Aorta (tissue), 4 donors: ENCODE measurements around the gene MT1HL1. TPM values are rescaled to one million over a fixed set of nuclear protein-coding genes. Genes with fewer than 3 reads are reported as not detected.

ENCODE experiments used
- polyA plus RNA-seq, 2 donors: library from polyadenylated mRNA; stranded (reverse); fragments of 200-250 nt; gene quantifications; one replicate each; pipeline ENCODE4 v1.2.3, GENCODE V29; 2013
- total RNA-seq, 2 donors: library from RNA; stranded (reverse); fragmentation: NEBNext Ultra II Directional; extraction: Animal tissue kit (Norgen Biotek cat#: 25700); gene quantifications; one replicate each; pipeline ENCODE4 v1.2.1, GENCODE V29; 2021
- donor health status: healthy with polysubstance abuse.
- donor health status: Bipolar disorder and iron deficiency.
- donor health status: DM: no; HTN: no; CAD: no.
- donor health status: DM: yes; HTN: yes; CAD: no.

MT1HL1 gene
- total and polyA plus RNA-seq, 4 donors: not detected

Other genes with a start within 250 kb of the MT1HL1 start
- gene MTR, start 209.1 kb downstream of the MT1HL1 start, total RNA-seq: 10 to 100 TPM; 54.3 to 59.5 TPM
- gene MTR, start 209.1 kb downstream of the MT1HL1 start, polyA plus RNA-seq: 1 to 10 TPM; 4.6 to 10.0 TPM
- 100 to 1,000 TPM in 1 of 2 donors, 10 to 100 TPM in 1; 31.3 to 128 TPM for gene RYR2, start 37.7 kb upstream of the MT1HL1 start, total RNA-seq
- gene RYR2, start 37.7 kb upstream of the MT1HL1 start, polyA plus RNA-seq: 1 to 10 TPM; 2.6 to 4.0 TPM